ENCODE data around the gene CHST5.
"Not testable (repeated sequence)": the region's sequence is repeated elsewhere in the genome, so short reads cannot be mapped to it uniquely, and the experiment has no call there.

Gene CHST5

GRCh38 chr16:75502916-75503605, 32.8 kb downstream of the CHST5 start:
- DNase-seq = no peak

GRCh38 chr16:75501820-75502219, 34.1 kb downstream of the CHST5 start:
- DNase-seq = not testable (repeated sequence)

- no peak for DNase-seq
Measured at GRCh38 chr16:75501359-75501758, 34.5 kb downstream of the CHST5 start.

DNA sequence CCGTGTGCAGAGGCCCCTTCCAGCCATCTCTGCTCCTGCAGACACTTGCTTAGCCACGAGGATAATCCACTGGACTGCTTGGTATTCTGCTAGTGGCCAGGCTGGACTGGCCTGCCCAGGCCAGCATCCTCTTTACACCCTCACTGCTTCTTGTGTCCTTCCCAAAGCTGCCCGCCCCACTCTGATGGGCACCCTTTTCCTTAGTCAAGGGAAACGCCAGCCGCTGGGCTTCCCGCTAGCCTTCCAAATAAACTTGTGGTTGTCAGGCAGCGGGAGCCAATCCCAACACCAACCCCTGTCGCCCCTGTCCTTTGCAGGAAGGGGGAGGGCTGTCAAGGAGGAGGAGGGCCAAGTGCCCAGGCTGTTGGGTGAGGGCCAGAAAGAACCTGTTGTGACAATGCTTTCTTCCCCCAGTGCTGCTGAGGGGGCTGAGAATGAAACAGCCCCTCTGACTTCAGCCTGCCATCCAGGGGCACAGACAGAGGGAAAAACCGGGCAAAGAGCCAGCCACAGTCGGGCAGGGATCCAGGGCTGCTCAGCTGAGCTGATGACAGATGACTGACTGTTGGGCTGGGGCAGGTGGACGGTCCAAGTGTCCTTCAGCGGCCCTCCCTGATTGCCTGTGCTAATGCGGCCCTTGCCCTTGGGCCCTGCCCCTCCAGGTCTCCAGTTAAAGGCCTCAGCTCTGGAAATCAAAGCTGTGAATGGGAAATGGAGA, 37.1 kb downstream of the CHST5 start:
- peak in 1 of 2 donors; percentile 75 for DNase-seq

- peak in 1 of 2 donors; percentile 17 for DNase-seq
Measured at GRCh38 chr16:75497558-75497957, 38.4 kb downstream of the CHST5 start.

DNA sequence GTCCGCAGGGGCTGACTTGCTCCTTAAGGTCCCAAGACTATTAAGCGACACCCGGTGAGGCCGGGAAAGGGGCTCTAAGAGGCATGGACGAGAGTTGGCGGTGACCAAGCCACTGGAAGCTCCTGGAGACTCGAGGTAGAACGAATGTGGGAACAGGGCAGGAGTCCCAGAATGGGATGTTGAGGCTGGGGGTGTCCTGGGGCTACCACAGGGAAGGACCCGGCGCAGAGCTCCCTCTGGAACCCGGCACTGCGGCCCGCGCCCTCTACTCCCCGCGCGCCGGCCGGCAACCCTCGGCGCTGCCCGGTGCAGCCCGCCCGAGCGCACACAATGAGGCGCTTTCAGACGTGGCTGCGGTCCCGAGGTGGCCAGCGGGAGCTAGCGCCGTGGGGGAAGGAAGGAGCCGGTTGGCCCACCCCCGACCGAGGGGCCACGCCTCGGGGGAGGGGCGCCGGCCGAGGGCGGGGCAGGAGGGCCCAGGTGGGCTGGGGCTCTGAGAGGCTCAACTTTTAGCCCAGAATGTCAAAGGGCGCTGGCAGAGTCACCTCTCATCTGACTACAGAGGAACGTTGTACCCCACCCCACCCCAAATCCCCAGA, 40.7 kb downstream of the CHST5 start, which contains the start of gene CHST6:
CHST6 (minus strand) TSS at position 366 of the 599 bp plus-strand sequence. CDS start 15,613 bp downstream, outside the sequence.
- DNase-seq = peak; percentile 36 to 72

DNA sequence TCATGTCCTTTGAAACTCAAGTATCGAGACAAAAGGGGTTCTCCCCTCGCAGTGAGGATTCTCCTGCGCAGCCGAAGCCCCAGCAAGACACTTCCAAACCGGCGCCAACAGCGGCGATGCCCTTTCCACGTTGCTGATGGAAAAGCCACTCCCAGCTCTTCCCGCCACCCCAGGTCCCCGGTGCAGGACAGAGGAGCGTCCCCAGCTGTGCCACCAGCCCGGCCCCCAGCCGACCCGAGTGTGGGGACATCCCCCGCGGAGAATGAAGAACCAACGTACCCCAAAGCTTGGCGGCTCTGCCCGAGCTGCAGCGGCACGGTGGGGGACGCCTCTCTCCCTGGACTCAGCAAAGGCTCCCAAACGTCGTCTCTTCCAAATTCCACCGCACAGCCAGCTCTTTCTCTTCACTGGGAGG, 41.2 kb downstream of the CHST5 start:
- peak in 1 of 2 donors; percentile 58 for DNase-seq

DNA sequence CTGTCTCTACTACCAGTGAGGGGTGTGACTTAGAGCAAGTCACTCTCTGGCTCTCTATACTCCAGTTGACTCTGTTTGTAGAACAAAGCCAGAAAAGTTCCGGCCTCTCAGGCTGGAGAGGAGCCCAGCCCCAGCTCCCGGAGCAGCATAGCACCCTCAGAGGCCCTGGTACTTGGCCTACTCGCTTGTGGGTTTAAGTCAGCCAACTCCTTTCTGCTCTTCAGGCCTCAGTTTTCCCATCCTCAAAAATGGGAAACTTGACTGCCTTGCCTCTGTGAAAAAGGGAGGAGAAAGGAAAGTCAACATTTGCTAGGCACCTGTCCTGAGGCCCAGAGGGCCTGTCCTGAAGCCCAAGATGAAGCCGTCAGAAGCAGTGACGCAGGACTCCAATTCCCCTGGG, 41.7 kb downstream of the CHST5 start:
- no peak for DNase-seq

DNA sequence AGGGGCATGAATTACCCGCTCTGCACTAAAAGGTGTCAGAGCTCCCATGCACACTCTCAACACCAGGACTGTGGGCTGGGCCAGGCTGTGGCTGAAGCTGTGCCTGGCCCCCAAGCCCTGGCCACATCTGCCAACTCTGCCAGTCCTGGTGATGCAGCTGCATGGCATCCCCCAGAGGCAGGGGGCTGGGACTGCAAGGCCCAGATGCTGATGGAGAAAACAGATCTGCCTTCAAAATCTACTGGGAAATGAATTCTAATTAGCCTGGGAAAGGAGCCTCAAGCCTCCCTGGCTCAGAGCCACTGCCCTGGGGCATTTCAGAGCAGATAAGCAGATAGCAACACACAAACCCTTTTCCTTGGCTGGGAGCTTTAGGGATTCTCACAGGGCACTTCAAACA, 44.0 kb downstream of the CHST5 start:
- peak; percentile 75 to 81 for DNase-seq

- no peak for DNase-seq
Measured at GRCh38 chr16:75488322-75488721, 47.6 kb downstream of the CHST5 start.

GRCh38 chr16:75486676-75487313, 49.1 kb downstream of the CHST5 start:
- DNase-seq = no peak

GRCh38 chr16:75486014-75486675, 49.8 kb downstream of the CHST5 start:
- DNase-seq = no peak

DNA sequence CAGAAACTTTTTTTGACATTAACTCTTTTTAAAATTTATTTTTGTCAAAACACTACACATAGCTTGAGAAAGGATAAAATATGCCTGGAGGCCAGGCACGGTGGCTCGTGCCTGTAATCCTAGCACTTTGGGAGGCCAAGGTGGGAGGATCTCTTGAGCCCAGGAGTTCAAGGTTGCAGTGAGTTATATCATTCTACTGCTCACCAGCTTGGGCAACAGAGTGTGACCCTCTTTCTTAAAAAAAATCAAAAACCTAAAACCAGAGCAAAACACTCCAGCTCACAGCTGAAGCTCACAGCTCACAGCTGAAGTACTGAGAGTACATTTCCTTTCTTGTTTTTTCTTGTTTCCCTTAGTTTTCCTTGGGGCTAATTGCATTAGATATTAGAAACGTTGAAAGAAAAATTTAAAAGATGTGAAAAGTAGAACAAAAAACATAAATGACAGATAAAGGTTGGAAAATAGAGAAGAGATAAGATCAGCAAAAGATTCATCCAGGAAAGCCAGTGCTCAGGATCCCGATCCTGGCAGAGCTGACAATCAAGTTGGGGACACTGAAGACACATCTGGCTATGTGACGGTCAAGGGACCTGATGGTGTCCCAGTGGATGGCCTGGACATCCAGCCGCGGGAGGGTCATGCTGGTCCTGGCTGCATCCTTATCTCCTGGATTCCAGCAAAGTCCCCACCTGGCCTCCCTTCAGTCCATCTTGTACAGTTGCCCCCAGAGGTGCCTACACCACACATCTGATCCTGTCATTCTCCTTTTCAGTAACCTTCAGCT, 50.5 kb downstream of the CHST5 start:
- no peak for DNase-seq

- no peak for DNase-seq
Measured at GRCh38 chr16:75483222-75483621, 52.7 kb downstream of the CHST5 start.

- DNase-seq = no peak
Measured at GRCh38 chr16:75482434-75483205, 53.3 kb downstream of the CHST5 start.

DNA sequence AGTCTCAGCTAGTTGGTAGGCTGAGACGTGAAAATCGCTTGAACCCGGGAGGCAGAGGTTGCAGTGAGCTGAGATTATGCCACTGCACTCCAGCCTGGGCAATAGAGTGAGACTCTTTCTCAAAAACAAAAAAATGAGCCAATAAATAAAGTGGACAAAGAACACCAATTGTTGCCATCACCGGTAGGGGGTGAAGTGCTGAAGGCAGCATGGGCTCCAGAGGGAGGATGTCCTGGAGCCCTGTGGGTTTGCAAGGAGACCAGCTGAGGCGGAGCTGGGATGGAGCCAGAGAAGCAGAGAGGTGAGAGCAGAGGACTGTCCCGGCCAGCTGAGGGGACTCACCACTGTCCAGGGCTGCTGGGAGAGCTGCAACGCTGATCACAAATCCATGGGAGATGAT, 54.4 kb downstream of the CHST5 start:
- DNase-seq = no peak

DNA sequence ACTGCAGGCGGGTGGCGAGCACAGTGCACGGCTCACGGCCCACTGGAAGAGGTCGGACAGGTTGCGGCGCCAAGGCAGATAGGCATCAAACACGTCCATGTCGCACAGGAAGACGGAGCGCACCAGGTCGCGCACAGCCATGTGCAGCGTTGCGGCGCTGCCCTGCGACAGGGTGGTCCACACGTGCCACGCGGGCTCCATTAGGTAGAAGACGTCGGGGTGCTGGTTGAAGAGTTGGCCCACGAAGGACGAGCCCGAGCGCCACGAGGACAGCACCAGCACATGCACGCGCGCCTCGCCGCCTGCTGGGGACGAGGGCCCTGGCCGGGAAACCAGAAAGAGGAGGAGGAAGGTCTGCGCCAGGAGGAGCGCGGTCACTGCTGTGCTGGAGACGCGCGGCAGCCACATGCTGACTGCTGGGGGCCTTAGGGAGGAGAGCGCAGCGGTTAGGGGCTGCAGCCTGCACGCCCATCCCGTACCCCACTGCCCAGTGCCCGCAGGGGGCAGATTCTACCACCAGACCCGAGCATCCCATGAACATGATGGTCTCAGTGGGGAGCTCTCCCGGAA, 56.4 kb downstream of the CHST5 start:
- DNase-seq = no peak

Data from hippocampal formation (tissue), 2 donors.